ENCODE data around the gene VEGFA. TPM values are rescaled to one million over a fixed set of nuclear protein-coding genes. Genes with fewer than 3 reads are reported as not detected.

The VEGFA gene
- total and polyA plus RNA-seq, 2 experiments from 2014 or later, result 10.7 to 241 TPM

DNA sequence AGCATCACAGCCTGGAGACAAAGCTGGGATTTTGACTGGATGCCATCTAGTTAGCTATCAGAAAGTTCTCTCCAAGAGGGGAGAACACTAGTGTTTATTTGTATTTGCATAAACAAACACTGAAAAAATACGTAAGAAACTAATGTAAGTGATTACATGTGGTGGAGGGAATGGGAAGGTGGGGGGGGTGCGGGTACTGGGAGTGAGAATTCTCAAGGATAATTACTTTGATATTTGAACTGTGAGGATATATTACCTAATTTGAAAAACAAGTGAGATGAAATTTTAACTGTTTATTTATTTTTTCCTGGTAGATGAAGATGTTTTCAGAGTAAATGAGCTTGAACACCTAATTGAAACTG, 54.7 kb downstream of the VEGFA start:
- no peak for DNase-seq
- in situ Hi-C loops (cut with MboI), result no loop called here
- H3K4me1 ChIP-seq (ENCODE audit: insufficient read depth), result no peaks in the 10 kb centered on the region

DNA sequence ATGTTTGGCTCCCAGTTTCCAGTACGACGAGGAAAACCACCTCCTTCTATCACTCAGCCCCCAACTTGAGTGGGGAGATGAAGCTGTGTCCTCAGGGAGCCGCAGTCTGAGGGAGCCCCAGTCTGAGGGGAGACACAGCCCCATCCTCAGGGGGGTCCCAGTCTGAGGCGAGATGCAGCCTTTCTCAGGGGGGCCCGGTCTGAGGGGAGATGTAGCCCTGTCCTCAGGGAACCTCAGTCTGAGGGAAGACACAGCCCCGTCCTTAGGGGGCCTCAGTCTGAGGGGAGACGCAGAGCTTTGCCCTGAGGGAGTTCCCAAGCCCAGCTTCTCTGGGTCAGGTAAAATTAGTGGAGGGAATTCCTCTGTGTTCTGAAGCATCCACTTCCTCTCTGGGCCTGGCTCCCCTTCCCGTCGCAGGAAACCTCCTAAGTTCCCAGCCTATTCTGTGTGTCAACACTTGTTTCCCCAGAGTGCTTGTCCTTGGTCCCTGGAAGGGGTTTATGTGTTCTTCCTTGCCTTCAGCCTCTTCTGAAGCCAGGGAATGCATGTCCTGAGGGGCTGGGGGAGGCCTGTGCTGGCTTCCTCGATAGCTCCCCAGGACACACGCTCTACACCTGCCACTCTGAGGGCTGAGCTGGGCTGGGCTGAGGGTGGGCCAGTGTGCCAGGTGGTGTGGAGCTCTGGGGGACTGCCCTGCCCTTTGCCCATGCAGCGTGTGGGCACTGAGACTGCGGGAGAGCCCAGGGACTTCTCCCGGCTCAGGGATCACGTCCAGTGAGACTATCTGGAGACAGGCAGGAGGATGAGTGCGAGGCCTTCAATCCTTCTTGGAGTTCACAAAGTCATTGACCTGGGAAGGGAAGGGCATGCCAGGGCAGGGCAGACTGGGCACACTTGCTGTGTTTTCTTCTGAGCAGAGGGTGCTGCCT, 55.4 kb downstream of the VEGFA start:
- Histone ChIP-seq H3K4me2 (ENCODE audit: unreplicated experiment) (no peak overlapping the region), H3K9me2 (ENCODE audit: insufficient read depth) (no peaks in the 10 kb centered on the region), H3K27me3 (replicated peaks; ENCODE audit: insufficient read depth) (no peaks in the 10 kb centered on the region; the same call in 1 of the 2 replicates), H3K27ac (no peak overlapping the region), H2AFZ (no peak overlapping the region), H3K4me3 (no peak overlapping the region), H3K36me3 (ENCODE audit: low read depth) (no peaks in the 10 kb centered on the region), H3K4me1 (ENCODE audit: insufficient read depth) (no peaks in the 10 kb centered on the region), H3F3A (ENCODE audit: insufficient read depth) (no peaks in the 10 kb centered on the region), H4K20me1 (ENCODE audit: insufficient read depth) (no peaks in the 10 kb centered on the region), H3K9ac (no peak overlapping the region), H3K9me3 (ENCODE audit: low read depth) (no peaks in the 10 kb centered on the region), H3K79me2 (ENCODE audit: insufficient read depth) (no peaks in the 10 kb centered on the region)
- WGBS, 2 experiments (ENCODE audit: low coverage in 1 of 2, low lambda C conversion rate in 2 of 2, missing lambda C conversion rate in 2 of 2), result 87% methylated on average over 16 of the region's 16 CpGs
- no peak for DNase-seq
- in situ Hi-C loops (cut with MboI), result no loop called here
- TF ChIP-seq EZH2 (IDR thresholded peaks at IDR 0.05; ENCODE audit: insufficient read depth, poor library complexity, severe bottlenecking) (no peak), EZH2phosphoT487 (IDR thresholded peaks at IDR 0.05; ENCODE audit: insufficient read depth, low read depth) (no peak)

More for the DNA sequence above, 54.7 kb downstream of the VEGFA start:
- Histone ChIP-seq H3K27me3 (replicated peaks; ENCODE audit: insufficient read depth) (no peaks in the 10 kb centered on the region), H3K27ac (no peak overlapping the region), H3K4me2 (ENCODE audit: unreplicated experiment) (no peak overlapping the region), H3K9me2 (ENCODE audit: insufficient read depth) (no peaks in the 10 kb centered on the region), H3F3A (ENCODE audit: insufficient read depth) (no peaks in the 10 kb centered on the region), H3K79me2 (ENCODE audit: insufficient read depth) (no peaks in the 10 kb centered on the region), H3K9ac (no peak overlapping the region), H3K9me3 (ENCODE audit: low read depth) (no peaks in the 10 kb centered on the region), H3K4me3 (no peak overlapping the region), H2AFZ (no peak overlapping the region), H4K20me1 (ENCODE audit: insufficient read depth) (no peaks in the 10 kb centered on the region), H3K36me3 (ENCODE audit: low read depth) (no peaks in the 10 kb centered on the region)
- TF ChIP-seq EZH2phosphoT487 (IDR thresholded peaks at IDR 0.05; ENCODE audit: insufficient read depth, low read depth) (no peak), EZH2 (IDR thresholded peaks at IDR 0.05; ENCODE audit: insufficient read depth, poor library complexity, severe bottlenecking) (no peak)
- 12 to 15% methylated on average over 2 of the region's 2 CpGs for WGBS, 2 experiments (ENCODE audit: low coverage in 1 of 2, low lambda C conversion rate in 2 of 2, missing lambda C conversion rate in 2 of 2)

DNA sequence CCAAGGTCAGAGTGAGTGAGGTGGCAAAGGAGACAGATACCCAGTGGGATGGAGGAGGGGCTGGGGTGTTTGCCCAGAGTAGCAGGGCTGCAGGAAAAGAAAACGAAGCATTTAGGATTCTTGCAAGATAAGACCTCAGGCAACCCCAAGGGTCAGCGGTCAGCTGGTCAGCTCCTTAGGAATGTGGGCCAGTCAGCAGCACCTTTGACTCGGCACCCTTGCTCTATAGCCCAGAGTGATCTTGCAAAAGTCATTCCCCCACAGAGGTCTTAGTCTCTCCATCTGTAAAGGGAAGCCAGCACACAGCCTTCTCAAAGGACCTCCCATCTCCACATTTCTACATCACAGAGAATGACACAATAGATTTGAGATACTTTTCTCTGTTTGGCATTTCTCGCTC, 56.7 kb downstream of the VEGFA start:
- no peak for DNase-seq
- Histone ChIP-seq H3K27ac (no peak overlapping the region), H3K9ac (no peak overlapping the region), H3K79me2 (ENCODE audit: insufficient read depth) (no peaks in the 10 kb centered on the region), H3K4me2 (ENCODE audit: unreplicated experiment) (no peak overlapping the region), H3K9me3 (ENCODE audit: low read depth) (no peaks in the 10 kb centered on the region), H3K27me3 (replicated peaks; ENCODE audit: insufficient read depth) (no peaks in the 10 kb centered on the region; the same call in 1 of the 2 replicates), H2AFZ (no peak overlapping the region), H3K36me3 (ENCODE audit: low read depth) (no peaks in the 10 kb centered on the region), H3F3A (ENCODE audit: insufficient read depth) (no peaks in the 10 kb centered on the region), H3K4me3 (no peak overlapping the region), H3K9me2 (ENCODE audit: insufficient read depth) (no peaks in the 10 kb centered on the region), H4K20me1 (ENCODE audit: insufficient read depth) (no peaks in the 10 kb centered on the region), H3K4me1 (ENCODE audit: insufficient read depth) (no peaks in the 10 kb centered on the region)
- TF ChIP-seq EZH2 (IDR thresholded peaks at IDR 0.05; ENCODE audit: insufficient read depth, poor library complexity, severe bottlenecking), result no peak
- TF ChIP-seq EZH2phosphoT487 (IDR thresholded peaks at IDR 0.05; ENCODE audit: insufficient read depth, low read depth), result no peak
- 78 to 82% methylated on average over 4 of the region's 4 CpGs for WGBS, 2 experiments (ENCODE audit: low coverage in 1 of 2, low lambda C conversion rate in 2 of 2, missing lambda C conversion rate in 2 of 2)
- in situ Hi-C loops (cut with MboI), result no loop called here

DNA sequence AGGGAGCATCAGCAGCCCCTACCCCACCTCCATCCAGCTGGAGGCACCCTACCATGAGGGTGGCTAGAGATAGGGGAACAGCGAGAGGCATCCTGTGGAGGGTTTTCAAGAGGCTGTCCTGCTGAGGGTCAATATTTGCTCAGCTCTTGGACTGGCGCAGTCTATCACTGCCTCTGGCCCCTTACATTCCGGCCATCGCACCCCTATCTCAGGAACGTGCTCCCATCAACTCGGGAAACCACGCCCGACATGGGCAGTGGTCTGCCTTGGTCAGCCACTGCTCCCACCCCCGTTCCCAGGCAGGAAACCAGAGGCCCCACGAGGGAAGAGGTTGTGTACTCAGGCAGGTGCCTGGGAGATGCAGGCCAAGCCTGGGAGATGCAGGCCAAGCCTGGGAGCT, 57.9 kb downstream of the VEGFA start:
- no peak overlapping the region for H3K9ac ChIP-seq
- no peaks in the 10 kb centered on the region for H3F3A ChIP-seq (ENCODE audit: insufficient read depth)
- no peak overlapping the region for H2AFZ ChIP-seq
- no peaks in the 10 kb centered on the region for H3K79me2 ChIP-seq (ENCODE audit: insufficient read depth)
- no peak overlapping the region for H3K4me2 ChIP-seq (ENCODE audit: unreplicated experiment)
- H3K4me1 ChIP-seq (ENCODE audit: insufficient read depth), result no peaks in the 10 kb centered on the region
- no peaks in the 10 kb centered on the region for H3K9me2 ChIP-seq (ENCODE audit: insufficient read depth)
- no peaks in the 10 kb centered on the region for H3K9me3 ChIP-seq (ENCODE audit: low read depth)
- no peak overlapping the region for H3K27ac ChIP-seq
- H3K36me3 ChIP-seq (ENCODE audit: low read depth), result no peaks in the 10 kb centered on the region
- no peak for DNase-seq
- H3K27me3 ChIP-seq (replicated peaks; ENCODE audit: insufficient read depth), result no peaks in the 10 kb centered on the region; the same call in 1 of the 2 replicates
- no peaks in the 10 kb centered on the region for H4K20me1 ChIP-seq (ENCODE audit: insufficient read depth)
- 84 to 85% methylated on average over 10 of the region's 10 CpGs for WGBS, 2 experiments (ENCODE audit: low coverage in 1 of 2, low lambda C conversion rate in 2 of 2, missing lambda C conversion rate in 2 of 2)
- H3K4me3 ChIP-seq, result no peak overlapping the region
- in situ Hi-C loops (cut with MboI), result no loop called here
- TF ChIP-seq EZH2 (IDR thresholded peaks at IDR 0.05; ENCODE audit: insufficient read depth, poor library complexity, severe bottlenecking) (no peak), EZH2phosphoT487 (IDR thresholded peaks at IDR 0.05; ENCODE audit: insufficient read depth, low read depth) (no peak)

All from GM23248 (cell line).